Ishikawa (cell line): ENCODE data around the gene HTR3A.

Experiments used
- CEBPB ChIP-seq: IDR thresholded peaks from 2 replicates; pipeline ENCODE4 v1.6.1; 2012
- CREB1 ChIP-seq: IDR thresholded peaks from 2 replicates; pipeline ENCODE4 v1.6.1; 2012; ENCODE audit warnings: low read depth
- EGR1 ChIP-seq: IDR thresholded peaks from 2 replicates; pipeline ENCODE4 v1.6.1; 2012
- EP300 ChIP-seq: IDR thresholded peaks from 2 replicates; pipeline ENCODE4 v1.6.1; 2012; ENCODE audit warnings: borderline replicate concordance
- FOXM1 ChIP-seq: IDR thresholded peaks from 2 replicates; pipeline ENCODE4 v1.6.1; 2012; ENCODE audit warnings: low read depth, borderline replicate concordance
- MAX ChIP-seq: IDR thresholded peaks from 2 replicates; pipeline ENCODE4 v1.6.1; 2012
- NFIC ChIP-seq: IDR thresholded peaks from 2 replicates; pipeline ENCODE4 v1.6.1; 2012
- RAD21 ChIP-seq: IDR thresholded peaks from 2 replicates; pipeline ENCODE4 v1.6.1; 2012; ENCODE audit warnings: low read depth
- REST ChIP-seq: IDR thresholded peaks from 2 replicates; pipeline ENCODE4 v1.6.1; 2012; ENCODE audit warnings: low read depth, mild to moderate bottlenecking
- TAF1 ChIP-seq: IDR thresholded peaks from 2 replicates; pipeline ENCODE4 v1.6.1; 2012; ENCODE audit warnings: low read depth, mild to moderate bottlenecking
- TCF12 ChIP-seq: IDR thresholded peaks from 2 replicates; pipeline ENCODE4 v1.6.1; 2012; ENCODE audit warnings: low read depth
- TEAD4 ChIP-seq: IDR thresholded peaks from 2 replicates; pipeline ENCODE4 v1.6.1; 2012
- USF1 ChIP-seq: IDR thresholded peaks from 2 replicates; pipeline ENCODE4 v1.6.1; 2012
- YY1 ChIP-seq: IDR thresholded peaks from 2 replicates; pipeline ENCODE4 v1.6.1; 2012; ENCODE audit warnings: low read depth
- ZBTB7A ChIP-seq: IDR thresholded peaks from 2 replicates; pipeline ENCODE4 v1.6.1; 2012; ENCODE audit warnings: low read depth

The HTR3A gene

GRCh38 chr11:113989916-113990315 lies 15.0 kb downstream of the HTR3A start:
- TF ChIP-seq EGR1 (no peak), ZBTB7A (no peak), TCF12 (no peak), RAD21 (no peak), REST (no peak), CEBPB (no peak), CREB1 (no peak), TAF1 (no peak), MAX (no peak)

- TF ChIP-seq EGR1 (no peak), MAX (no peak), FOXM1 (no peak), YY1 (no peak), CREB1 (no peak), REST (peak; percentile 92), RAD21 (no peak), USF1 (no peak)
These were observed 16.3 kb downstream of the HTR3A start for GRCh38 chr11:113991170-113991569.

GRCh38 chr11:113991718-113992458 lies 17.0 kb downstream of the HTR3A start:
- TF ChIP-seq NFIC (no peak), MAX (no peak), FOXM1 (no peak), EP300 (no peak), EGR1 (no peak), YY1 (no peak), REST (no peak), TEAD4 (no peak), CEBPB (no peak), ZBTB7A (no peak), CREB1 (no peak), RAD21 (no peak), USF1 (no peak), TCF12 (no peak), TAF1 (no peak)

GRCh38 chr11:113992459-113993110 lies 17.7 kb downstream of the HTR3A start:
- TF ChIP-seq MAX (no peak), YY1 (no peak), CREB1 (no peak), REST (no peak), EGR1 (no peak), TEAD4 (no peak), NFIC (no peak), USF1 (no peak), CEBPB (no peak), TAF1 (no peak), EP300 (no peak), RAD21 (no peak), FOXM1 (no peak), ZBTB7A (no peak), TCF12 (no peak)
